NCI-H446 treated with DMSO at 0.1 percent for 48 hours (cell line): ENCODE results near the gene DISP1.

Experiments
- DNase-seq: peaks from one replicate; lab custom pipeline; 2025; lab: John Stamatoyannopoulos, UW

DISP1 gene

DNA sequence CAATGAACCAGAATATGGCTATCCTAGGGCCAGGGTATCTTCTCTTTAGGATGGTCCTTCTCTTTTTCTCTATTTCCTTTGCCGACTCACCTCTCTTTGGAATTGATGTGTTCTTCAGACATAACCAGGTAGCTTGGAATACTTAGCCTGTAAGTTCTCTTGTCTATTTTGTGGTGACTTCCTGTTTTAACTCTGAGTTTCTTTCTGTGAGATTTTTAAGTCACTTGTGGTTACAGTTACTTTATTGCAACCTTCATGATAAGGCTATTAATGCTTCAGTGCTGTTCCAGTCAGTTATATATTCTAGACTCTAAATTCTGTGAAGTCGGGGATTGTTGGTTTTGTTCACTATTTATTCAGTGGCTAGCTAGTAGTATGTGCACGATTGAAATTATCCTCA, 46.2 kb downstream of the DISP1 start:
- no peak for DNase-seq
